ENCODE measurements around the gene LSM2.
A peak's percentile ranks its signal among the peaks of the same experiment; 100 is the strongest.
"Not testable (repeated sequence)": the region's sequence is repeated elsewhere in the genome, so short reads cannot be mapped to it uniquely, and the experiment has no call there.

Gene LSM2

DNA sequence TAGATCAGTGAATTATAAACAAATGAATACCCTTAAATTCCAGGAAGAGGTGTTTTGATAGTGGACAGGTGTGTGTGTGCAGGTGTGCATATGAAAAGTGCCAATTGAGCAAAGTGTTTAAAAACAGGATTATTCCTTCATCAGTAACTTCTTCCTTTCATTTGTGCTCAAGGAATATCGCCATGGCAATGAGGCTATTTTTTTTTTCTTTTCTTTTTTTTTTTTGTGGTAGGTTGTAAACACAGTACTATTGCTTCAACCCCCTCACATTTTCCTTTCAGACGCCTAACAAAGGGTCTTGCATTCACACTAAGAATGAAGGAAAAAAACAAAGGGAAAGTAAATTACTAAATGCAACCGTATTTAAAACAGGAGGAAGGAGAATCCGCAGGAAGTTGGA lies 18.8 kb upstream of the LSM2 start:
- Histone ChIP-seq H3K9ac (ENCODE audit: low read length) (no peak overlapping the region), H3K27ac (ENCODE audit: low read depth, low read length) (peak overlapping the region; percentile 29; the same call in 1 of the 2 replicates), H3K4me1 (ENCODE audit: control insufficient read depth, insufficient read depth, low read length) (peaks cover 27% of the 10 kb centered on the region), H3K4me3 (ENCODE audit: low read depth, low read length) (no peak overlapping the region), H3K27me3 (ENCODE audit: control insufficient read depth, insufficient read depth, low read length) (no peaks in the 10 kb centered on the region), H3K9me3 (ENCODE audit: control insufficient read depth, insufficient read depth, low read depth, low read length) (no peaks in the 10 kb centered on the region), H3K36me3 (ENCODE audit: control insufficient read depth, insufficient read depth, low read length) (no peaks in the 10 kb centered on the region)

DNA sequence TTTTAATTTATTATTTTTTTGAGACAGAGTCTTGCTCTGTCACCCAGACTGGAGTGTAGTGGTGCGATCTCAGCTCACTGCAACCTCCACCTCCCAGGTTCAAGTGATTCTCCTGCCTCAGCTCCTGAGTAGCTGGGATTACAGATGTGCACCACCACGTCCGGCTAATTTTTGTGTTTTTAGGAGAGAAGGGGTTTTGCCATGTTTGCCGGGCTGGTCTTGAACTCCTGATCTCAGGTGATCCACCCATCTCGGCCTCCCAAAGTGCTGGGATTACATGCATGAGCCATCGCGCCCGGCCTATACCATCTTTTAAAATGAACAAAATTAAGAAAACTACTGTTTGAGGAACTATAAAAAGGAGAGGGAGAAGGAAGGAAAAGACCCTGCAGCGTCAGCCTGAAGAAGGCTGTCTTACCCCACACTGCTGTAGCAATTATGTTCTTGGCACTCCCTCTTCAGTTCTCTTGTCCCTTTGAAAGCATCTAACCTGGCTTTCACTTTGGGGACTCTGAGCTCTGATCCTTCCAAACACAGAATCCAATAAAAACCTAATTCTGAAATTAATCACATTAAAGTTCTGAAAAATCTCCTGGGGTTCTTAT lies 16.9 kb upstream of the LSM2 start:
- H3K9ac ChIP-seq (ENCODE audit: low read length); H3K4me3 ChIP-seq (ENCODE audit: low read depth, low read length); H3K27me3 ChIP-seq (ENCODE audit: control insufficient read depth, insufficient read depth, low read length); H3K36me3 ChIP-seq (ENCODE audit: control insufficient read depth, insufficient read depth, low read length); H3K27ac ChIP-seq (ENCODE audit: low read depth, low read length); H3K9me3 ChIP-seq (ENCODE audit: control insufficient read depth, insufficient read depth, low read depth, low read length): not testable (repeated sequence)
- H3K4me1 ChIP-seq (ENCODE audit: control insufficient read depth, insufficient read depth, low read length): peaks cover 27% of the 10 kb centered on the region

DNA sequence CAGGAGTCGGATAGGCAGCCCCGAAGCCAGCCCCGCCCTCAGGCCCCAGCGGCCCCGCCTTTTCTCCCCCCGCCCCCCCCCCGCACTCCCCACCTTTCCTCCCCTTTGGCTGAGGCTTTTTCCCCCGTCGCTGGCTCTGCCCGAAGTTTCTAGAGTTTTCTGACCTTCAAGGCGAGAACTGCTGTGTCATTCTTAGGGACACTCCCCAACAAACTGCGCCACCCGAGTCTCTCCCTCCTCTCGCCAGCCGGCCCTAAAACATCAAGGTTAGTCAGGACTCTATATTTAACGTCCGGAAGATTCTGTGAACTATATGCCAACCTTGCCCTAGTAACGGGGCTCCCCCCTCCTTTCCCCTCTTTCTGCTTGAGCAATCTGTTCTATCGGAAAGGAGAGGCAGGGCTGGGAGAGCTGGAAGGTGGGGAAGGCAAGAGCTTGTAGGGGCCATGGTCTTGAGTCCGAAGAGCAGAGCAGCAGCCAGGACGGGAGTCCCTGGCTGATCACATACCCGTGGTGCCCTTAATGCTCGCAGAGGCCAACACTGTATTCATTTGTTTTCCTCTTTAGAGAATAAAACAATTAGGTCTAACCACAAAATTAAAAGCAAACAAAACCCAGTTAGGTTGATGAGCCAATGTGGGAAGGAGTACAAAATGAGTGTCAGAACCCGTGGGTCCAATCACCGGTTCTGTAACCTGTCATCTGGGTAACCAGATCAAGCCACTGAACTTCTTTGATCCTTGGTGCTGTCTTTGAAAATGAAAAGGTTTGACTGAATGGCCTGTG lies 15.5 kb upstream of the LSM2 start:
- H3K36me3 ChIP-seq (ENCODE audit: control insufficient read depth, insufficient read depth, low read length): no peaks in the 10 kb centered on the region
- no peaks in the 10 kb centered on the region for H3K27me3 ChIP-seq (ENCODE audit: control insufficient read depth, insufficient read depth, low read length)
- H3K9me3 ChIP-seq (ENCODE audit: control insufficient read depth, insufficient read depth, low read depth, low read length): no peaks in the 10 kb centered on the region
- peak overlapping the region; percentile 74 for H3K4me3 ChIP-seq (ENCODE audit: low read depth, low read length)
- H3K27ac ChIP-seq (ENCODE audit: low read depth, low read length): peak overlapping the region; percentile 78
- peaks cover 34% of the 10 kb centered on the region for H3K4me1 ChIP-seq (ENCODE audit: control insufficient read depth, insufficient read depth, low read length)
- H3K9ac ChIP-seq (ENCODE audit: low read length): peak overlapping the region; percentile 82

DNA sequence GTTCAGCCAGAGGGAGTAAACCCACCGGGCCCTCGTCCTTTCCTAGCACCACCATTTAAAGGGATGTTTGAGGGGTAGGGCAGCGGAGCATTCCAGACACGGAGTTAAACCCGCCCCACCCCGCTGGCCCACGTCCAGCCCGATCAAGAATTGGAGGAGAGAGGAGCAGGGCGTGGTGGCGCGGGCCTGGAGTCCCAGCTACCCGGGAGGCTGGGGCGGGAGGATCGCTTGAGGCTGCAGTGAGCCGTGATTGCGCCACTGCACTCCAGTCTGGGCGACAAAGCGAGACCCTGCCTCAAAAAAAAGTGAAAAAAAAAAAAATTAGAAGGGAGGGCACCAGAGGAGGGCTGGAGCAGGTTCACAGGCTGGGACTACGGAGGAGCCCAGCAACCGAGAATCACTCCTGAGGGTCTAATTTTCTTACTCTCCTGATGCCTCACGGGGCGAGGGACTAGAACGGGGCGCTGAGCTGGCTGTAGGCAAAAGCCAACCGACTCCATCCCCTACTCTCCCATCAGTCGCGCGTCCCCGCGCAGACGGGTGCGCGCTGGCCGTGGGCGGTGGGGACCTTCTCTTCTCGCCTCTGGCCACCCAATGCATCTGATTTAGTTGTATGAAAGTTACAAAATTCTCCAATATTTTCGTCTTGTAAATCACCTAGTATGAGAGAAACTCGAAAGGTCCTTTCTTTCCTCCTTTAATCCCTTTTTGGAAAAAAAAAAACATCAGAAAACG lies 14.7 kb upstream of the LSM2 start:
- peak overlapping the region; percentile 74 for H3K4me3 ChIP-seq (ENCODE audit: low read depth, low read length)

DNA sequence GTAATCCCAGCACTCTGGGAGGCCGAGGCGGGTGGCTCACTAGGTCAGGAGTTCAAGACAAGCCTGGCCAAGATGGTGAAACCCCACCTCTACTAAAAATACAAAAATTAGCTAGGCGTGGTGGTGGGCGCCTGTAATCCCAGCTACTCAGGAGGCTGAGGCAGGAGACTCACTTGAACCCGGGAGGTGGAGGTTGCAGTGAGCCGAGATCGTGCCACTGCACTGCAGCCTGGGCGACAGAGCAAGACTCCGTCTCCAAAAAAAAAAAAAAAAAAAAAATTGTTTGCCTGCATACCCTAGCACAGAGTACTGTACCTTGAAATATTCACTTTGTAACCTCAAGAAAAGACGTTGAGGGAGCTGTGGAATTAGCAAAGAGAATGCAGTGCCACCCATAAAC lies 13.6 kb upstream of the LSM2 start:
- not testable (repeated sequence) for H3K27me3 ChIP-seq (ENCODE audit: control insufficient read depth, insufficient read depth, low read length); H3K9ac ChIP-seq (ENCODE audit: low read length); H3K36me3 ChIP-seq (ENCODE audit: control insufficient read depth, insufficient read depth, low read length); H3K4me3 ChIP-seq (ENCODE audit: low read depth, low read length); H3K9me3 ChIP-seq (ENCODE audit: control insufficient read depth, insufficient read depth, low read depth, low read length); H3K27ac ChIP-seq (ENCODE audit: low read depth, low read length)
- H3K4me1 ChIP-seq (ENCODE audit: control insufficient read depth, insufficient read depth, low read length): peaks cover 20% of the 10 kb centered on the region

More for the DNA sequence above, 14.7 kb upstream of the LSM2 start:
- Histone ChIP-seq H3K36me3 (ENCODE audit: control insufficient read depth, insufficient read depth, low read length) (no peaks in the 10 kb centered on the region), H3K27me3 (ENCODE audit: control insufficient read depth, insufficient read depth, low read length) (no peaks in the 10 kb centered on the region), H3K9ac (ENCODE audit: low read length) (peak overlapping the region; percentile 75), H3K27ac (ENCODE audit: low read depth, low read length) (peak overlapping the region; percentile 49; the same call in 1 of the 2 replicates), H3K9me3 (ENCODE audit: control insufficient read depth, insufficient read depth, low read depth, low read length) (no peaks in the 10 kb centered on the region), H3K4me1 (ENCODE audit: control insufficient read depth, insufficient read depth, low read length) (peaks cover 29% of the 10 kb centered on the region)

DNA sequence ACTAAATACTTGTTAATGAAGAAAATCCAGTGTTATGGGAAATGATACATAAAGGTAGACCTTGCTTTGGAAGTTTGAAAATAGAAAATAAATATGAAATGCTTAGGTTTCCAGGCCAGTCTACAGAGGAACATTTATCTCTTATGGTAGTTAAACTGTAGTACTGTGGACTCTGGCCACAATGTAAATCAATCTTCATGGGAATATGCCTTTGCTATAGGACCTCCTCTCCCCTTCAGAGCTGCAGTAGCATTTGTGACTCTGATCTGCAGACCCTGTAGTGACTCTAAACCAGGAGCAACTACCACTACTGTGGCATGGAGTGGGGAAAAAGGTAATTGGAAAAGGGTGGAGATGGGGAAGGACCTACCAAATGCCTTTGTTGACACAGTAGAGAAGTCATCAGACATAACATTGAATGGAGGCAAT lies 13.1 kb upstream of the LSM2 start:
- no peak overlapping the region for H3K4me3 ChIP-seq (ENCODE audit: low read depth, low read length)
- no peaks in the 10 kb centered on the region for H3K9me3 ChIP-seq (ENCODE audit: control insufficient read depth, insufficient read depth, low read depth, low read length)
- H3K4me1 ChIP-seq (ENCODE audit: control insufficient read depth, insufficient read depth, low read length): peaks cover 16% of the 10 kb centered on the region
- no peak overlapping the region for H3K9ac ChIP-seq (ENCODE audit: low read length)
- no peak overlapping the region for H3K27ac ChIP-seq (ENCODE audit: low read depth, low read length)
- H3K27me3 ChIP-seq (ENCODE audit: control insufficient read depth, insufficient read depth, low read length): no peaks in the 10 kb centered on the region
- no peaks in the 10 kb centered on the region for H3K36me3 ChIP-seq (ENCODE audit: control insufficient read depth, insufficient read depth, low read length)

DNA sequence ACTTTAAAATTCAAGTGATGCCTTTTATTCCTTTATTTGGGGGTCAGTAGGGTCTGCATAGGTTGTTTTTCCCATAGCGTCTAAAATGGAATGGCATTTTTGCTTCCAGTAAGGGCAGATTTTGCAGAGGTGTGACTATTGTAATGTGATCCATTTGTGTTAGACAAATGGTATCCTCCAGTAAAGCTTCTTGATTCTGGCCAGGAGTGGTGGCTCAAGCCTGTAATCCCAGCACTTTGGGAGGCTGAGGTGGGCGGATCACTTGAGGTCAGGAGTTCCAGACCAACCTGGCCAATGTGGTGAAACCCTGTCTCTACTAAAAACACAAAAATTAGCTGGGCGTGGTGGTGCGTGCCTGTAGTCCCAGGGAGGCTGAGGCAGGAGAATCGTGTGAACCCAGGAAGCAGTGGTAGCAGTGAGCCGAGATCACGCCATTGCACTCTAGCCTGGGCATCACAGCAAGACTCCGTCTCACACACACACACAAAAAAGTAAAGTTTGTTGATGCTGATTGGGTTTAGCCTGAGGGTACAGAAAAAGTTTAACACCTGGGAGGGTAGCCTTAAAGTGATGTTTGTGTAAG lies 11.3 kb upstream of the LSM2 start:
- H3K4me1 ChIP-seq (ENCODE audit: control insufficient read depth, insufficient read depth, low read length): peaks cover 20% of the 10 kb centered on the region

DNA sequence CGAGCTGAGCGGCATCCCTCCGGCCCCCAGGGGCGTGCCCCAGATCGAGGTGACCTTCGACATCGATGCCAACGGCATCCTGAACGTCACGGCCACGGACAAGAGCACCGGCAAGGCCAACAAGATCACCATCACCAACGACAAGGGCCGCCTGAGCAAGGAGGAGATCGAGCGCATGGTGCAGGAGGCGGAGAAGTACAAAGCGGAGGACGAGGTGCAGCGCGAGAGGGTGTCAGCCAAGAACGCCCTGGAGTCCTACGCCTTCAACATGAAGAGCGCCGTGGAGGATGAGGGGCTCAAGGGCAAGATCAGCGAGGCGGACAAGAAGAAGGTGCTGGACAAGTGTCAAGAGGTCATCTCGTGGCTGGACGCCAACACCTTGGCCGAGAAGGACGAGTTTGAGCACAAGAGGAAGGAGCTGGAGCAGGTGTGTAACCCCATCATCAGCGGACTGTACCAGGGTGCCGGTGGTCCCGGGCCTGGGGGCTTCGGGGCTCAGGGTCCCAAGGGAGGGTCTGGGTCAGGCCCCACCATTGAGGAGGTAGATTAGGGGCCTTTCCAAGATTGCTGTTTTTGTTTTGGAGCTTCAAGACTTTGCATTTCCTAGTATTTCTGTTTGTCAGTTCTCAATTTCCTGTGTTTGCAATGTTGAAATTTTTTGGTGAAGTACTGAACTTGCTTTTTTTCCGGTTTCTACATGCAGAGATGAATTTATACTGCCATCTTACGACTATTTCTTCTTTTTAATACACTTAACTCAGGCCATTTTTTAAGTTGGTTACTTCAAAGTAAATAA lies 10.6 kb upstream of the LSM2 start:
- H3K36me3 ChIP-seq (ENCODE audit: control insufficient read depth, insufficient read depth, low read length); H3K9me3 ChIP-seq (ENCODE audit: control insufficient read depth, insufficient read depth, low read depth, low read length); H3K9ac ChIP-seq (ENCODE audit: low read length); H3K27me3 ChIP-seq (ENCODE audit: control insufficient read depth, insufficient read depth, low read length); H3K27ac ChIP-seq (ENCODE audit: low read depth, low read length): not testable (repeated sequence)
- peaks cover 17% of the 10 kb centered on the region for H3K4me1 ChIP-seq (ENCODE audit: control insufficient read depth, insufficient read depth, low read length)
- peak overlapping the region; percentile 54 for H3K4me3 ChIP-seq (ENCODE audit: low read depth, low read length)

More for the DNA sequence above, 11.3 kb upstream of the LSM2 start:
- H3K27ac ChIP-seq (ENCODE audit: low read depth, low read length); H3K36me3 ChIP-seq (ENCODE audit: control insufficient read depth, insufficient read depth, low read length); H3K9me3 ChIP-seq (ENCODE audit: control insufficient read depth, insufficient read depth, low read depth, low read length); H3K27me3 ChIP-seq (ENCODE audit: control insufficient read depth, insufficient read depth, low read length); H3K9ac ChIP-seq (ENCODE audit: low read length): not testable (repeated sequence)
- H3K4me3 ChIP-seq (ENCODE audit: low read depth, low read length): peak overlapping the region; percentile 54

DNA sequence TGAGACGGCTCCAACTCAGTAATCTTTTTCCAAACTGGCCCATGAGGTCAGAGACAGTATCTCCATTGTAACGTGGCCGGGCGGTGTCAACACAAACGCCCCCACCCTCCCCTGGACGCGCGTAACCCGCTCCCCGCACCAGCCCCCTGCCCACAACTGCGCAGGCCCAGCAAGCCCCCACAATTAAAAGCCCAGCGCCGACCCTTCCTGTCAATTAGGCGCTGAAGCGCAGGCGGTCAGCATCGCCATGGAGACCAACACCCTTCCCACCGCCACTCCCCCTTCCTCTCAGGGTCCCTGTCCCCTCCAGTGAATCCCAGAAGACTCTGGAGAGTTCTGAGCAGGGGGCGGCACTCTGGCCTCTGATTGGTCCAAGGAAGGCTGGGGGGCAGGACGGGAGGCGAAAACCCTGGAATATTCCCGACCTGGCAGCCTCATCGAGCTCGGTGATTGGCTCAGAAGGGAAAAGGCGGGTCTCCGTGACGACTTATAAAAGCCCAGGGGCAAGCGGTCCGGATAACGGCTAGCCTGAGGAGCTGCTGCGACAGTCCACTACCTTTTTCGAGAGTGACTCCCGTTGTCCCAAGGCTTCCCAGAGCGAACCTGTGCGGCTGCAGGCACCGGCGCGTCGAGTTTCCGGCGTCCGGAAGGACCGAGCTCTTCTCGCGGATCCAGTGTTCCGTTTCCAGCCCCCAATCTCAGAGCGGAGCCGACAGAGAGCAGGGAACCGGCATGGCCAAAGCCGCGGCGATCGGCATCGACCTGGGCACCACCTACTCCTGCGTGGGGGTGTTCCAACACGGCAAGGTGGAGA lies 8.5 kb upstream of the LSM2 start, which contains the start of the genes HSPA1A and HSPA1L:
Gene HSPA1A (plus strand): TSS at position 519 of the 814 bp plus-strand sequence. CDS start 214 bp downstream, at position 733.
Gene HSPA1L (minus strand): TSS at position 259 of the 814 bp plus-strand sequence. CDS start 3,311 bp downstream, outside the sequence.
- Histone ChIP-seq H3K27ac (ENCODE audit: low read depth, low read length) (peak within 1 kb of the TSS; percentile 85; the same call in 1 of the 2 replicates), H3K9me3 (ENCODE audit: control insufficient read depth, insufficient read depth, low read depth, low read length) (no peaks in the 10 kb centered on the region), H3K36me3 (ENCODE audit: control insufficient read depth, insufficient read depth, low read length) (no peaks in the 10 kb centered on the region), H3K4me3 (ENCODE audit: low read depth, low read length) (peak within 1 kb of the TSS; percentile 68), H3K9ac (ENCODE audit: low read length) (peak within 1 kb of the TSS; percentile 86), H3K27me3 (ENCODE audit: control insufficient read depth, insufficient read depth, low read length) (no peaks in the 10 kb centered on the region), H3K4me1 (ENCODE audit: control insufficient read depth, insufficient read depth, low read length) (peaks cover 14% of the 10 kb centered on the region)
